DLD1 (cell line): ENCODE measurements around the gene TSEN15.

Experiments
- in situ Hi-C: cut with HindIII; loops from 2 replicates; pipeline ENCODE4 v1.10.0; 2017; ENCODE audit warnings: low sequenced_read_pairs

The TSEN15 gene

DNA sequence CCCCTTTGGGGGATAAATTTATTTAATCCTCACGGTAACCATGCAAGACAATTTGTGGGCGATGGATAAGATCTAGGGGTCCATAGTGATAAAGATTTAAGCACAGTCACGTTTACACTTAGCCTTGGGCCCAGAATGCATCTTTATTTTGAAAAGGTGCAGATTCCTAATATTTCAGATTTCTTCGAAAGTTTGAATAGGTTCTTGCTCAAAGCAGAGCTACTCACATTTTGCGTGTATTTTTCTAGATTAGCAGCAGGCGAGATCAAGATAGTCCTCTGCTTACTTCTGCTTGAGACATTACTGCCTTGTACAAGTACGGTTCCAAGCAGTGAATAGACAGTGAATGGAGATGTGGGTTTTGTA is 647 bp downstream of the TSEN15 start:
- in situ Hi-C loops, result no loop called here

GRCh38 chr1:184052750-184053149 is 1.2 kb downstream of the TSEN15 start:
- in situ Hi-C loops, result no loop called here

DNA sequence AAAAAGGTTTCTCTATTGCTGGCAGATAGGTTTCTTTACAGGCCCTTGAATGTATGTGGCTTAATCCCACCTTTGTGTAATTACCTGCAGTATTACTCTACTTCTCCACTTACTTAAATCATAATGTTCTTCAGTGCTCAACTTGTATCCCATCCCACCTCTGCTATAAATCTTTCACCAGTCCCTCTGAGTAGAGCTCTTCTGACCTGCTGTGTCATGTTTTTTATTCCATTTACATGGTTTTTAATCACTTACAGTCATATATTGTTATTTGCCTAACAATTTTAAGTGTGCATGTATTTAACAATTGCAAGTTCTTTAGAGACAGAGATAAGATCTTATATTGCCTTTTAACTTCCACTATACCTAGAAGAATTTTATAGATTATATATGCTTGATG is 2.4 kb downstream of the TSEN15 start:
- in situ Hi-C loops, result no loop called here

- in situ Hi-C loops, result no loop called here
These were observed 5.5 kb downstream of the TSEN15 start for GRCh38 chr1:184056921-184057555.

- in situ Hi-C loops, result no loop called here
These were observed 8.4 kb downstream of the TSEN15 start for GRCh38 chr1:184059887-184060286.

- in situ Hi-C loops, result no loop called here
These were observed 8.8 kb downstream of the TSEN15 start for GRCh38 chr1:184060316-184060715.

DNA sequence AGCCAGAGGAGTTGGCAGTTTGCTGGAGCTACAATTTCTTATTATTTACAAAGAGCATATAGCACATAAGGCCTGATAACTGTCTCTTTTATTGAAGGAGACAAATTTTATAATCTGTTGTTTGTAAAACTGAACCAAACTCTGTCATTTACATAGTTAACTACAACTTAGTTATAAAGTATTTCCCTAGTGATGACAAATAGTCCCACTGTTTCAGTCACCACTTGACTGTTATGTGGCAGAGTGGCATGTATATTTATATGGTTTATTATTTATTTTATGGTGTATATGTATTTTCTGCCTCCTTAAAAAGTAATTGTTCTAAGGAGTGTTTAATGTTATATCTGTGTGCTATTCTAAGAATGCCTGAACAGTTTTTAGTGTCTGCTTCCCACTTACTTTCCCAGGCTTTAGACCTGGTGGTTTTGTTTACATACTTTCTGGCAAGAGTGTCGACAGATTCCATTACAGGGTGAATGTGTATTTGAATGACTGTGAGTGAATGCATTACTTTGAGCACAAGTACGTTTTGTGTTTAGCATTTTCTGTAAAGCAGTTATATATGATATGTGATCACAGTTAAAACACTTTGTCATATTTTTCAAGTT is 10.0 kb downstream of the TSEN15 start:
- in situ Hi-C loops, result no loop called here

- in situ Hi-C loops, result no loop called here
These were observed 11.2 kb downstream of the TSEN15 start for GRCh38 chr1:184062640-184063286.

GRCh38 chr1:184065559-184065958 is 14.0 kb downstream of the TSEN15 start:
- in situ Hi-C loops, result no loop called here

GRCh38 chr1:184068354-184068753 is 16.8 kb downstream of the TSEN15 start:
- in situ Hi-C loops, result no loop called here

DNA sequence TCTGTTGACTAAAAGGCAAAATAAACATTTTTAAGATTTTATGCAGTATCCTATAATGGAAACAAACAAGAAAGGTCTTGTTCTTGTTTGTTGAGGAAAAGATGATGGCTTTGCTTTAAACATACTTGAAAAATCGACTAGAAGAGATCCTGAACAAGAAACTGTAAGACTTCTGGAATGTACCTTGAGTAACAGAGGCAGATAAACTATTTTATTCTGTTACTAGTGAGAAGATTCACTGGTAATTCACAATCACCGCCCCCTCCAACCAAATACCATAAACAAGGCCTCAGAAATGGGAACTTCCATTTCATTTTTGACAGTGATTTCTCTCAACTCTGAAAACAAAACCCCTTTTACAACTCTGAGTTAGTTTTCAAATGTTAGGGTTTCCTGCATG is 18.1 kb downstream of the TSEN15 start:
- in situ Hi-C loops, result no loop called here

GRCh38 chr1:184072376-184072775 is 20.8 kb downstream of the TSEN15 start:
- in situ Hi-C loops, result no loop called here

- in situ Hi-C loops, result no loop called here
These were observed 22.9 kb downstream of the TSEN15 start for GRCh38 chr1:184074383-184074782.

GRCh38 chr1:184075055-184076029 is 23.8 kb downstream of the TSEN15 start:
- in situ Hi-C loops, result no loop called here

- in situ Hi-C loops, result no loop called here
These were observed 27.2 kb downstream of the TSEN15 start for GRCh38 chr1:184078564-184079249.

- in situ Hi-C loops, result no loop called here
These were observed 28.8 kb downstream of the TSEN15 start for GRCh38 chr1:184080309-184080708.

DNA sequence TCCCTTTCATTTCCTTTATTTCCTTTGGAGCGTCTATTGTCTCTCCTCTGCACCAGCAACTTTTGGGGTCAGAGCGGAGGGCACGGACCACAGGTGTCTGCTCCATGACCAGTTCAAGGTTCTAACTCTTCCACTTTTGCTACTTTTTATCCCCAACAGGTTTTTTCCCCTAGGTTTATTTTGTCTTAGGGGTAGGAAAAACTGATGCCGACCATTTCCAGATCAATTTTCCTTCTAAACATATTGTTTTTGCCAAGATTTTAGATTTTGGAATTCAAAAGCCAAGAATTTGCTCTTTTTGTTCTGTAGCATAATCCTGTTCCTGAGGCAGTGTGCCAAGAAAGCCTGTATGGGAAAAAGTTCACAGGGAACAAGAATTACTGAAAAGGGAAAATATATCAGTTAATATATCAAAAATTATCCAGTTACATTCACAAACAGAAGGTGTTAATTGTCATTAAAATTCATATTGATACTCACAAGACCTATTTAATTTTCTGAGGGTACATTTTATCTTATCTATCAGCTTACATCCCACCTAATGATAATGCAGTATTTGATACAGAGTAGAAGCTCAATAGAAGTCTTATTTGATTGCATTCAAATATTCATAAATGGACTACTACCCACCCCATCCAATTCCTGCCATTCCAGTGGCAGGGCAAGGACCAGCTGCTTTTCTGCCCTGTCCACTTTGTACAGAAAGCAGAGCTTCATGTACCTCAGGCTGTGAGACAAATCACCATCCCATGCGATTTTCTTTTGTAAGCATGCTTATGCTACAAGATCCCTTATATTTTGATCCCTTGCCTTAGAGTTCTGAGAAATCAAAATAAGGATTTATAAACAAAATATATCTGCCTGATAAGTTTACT is 31.2 kb downstream of the TSEN15 start:
- in situ Hi-C loops, result no loop called here

DNA sequence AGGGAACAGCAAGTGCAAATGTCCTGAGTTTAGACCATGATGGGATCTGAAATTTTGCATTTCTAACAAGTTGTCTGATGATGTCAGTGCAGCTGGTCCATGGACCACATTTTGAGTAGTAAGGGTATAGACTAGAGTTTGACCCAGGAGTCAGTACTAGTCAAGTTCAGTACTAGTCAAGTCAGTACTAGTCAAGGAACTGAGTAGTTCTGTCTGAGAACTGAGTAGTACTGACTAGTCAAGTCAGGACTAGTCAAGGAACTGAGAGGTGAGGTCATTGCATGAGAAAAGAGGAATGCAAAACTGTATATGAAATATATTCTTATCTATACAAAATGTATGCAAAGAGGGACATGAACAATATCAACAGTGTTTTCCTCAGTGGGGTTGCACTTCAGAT is 34.1 kb downstream of the TSEN15 start:
- in situ Hi-C loops, result no loop called here

DNA sequence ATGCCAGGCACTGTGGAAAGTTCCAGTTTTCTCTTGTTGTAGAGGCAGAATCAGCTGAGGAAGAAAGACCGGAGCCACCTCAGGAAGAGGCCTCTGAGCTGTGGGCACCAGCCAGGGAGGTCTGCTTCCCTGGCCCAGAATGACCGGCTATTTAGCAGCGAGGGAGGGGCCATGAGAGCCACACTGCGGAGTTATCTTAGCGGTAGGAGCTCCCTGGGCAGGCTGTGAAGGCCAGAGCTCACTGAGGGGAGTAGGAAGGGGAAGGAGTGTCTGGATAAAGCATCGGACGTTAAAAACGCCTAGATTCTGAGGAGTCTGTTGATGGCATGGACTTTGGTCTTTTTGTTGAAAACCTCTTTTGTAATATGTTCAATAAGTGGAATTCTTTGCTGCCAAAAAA is 36.5 kb downstream of the TSEN15 start:
- in situ Hi-C loops, result no loop called here

DNA sequence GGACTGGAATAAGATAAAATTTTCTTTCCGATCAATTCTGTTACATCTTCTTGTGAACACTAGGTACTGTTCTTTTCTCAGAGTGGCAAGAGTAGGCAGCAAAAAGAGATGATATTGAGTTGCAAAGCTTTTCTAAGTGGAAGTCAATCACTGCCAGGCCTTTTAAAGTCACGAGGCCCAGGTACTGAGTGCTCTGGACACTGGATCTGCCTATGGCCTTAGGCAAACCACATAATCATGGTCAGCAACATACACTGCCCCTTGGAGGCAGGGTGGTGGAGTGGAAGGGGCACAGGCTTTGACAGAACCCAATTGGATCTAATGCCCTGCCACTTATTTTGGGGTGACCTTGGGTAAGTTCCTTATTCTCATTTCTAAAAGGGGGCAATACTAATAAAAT is 41.5 kb downstream of the TSEN15 start:
- in situ Hi-C loops, result no loop called here
